NCI-H1092 treated with DMSO at 0.1 percent for 48 hours (cell line): ENCODE data around the gene VILL.

Experiments
- DNase-seq: peaks from one replicate; lab custom pipeline; 2025; lab: John Stamatoyannopoulos, UW

VILL gene

GRCh38 chr3:37990527-37990926 lies at the start of gene VILL:
VILL (plus strand) TSS chr3:37990786; CDS start chr3:37993673, 2,887 bp downstream.
- no peak for DNase-seq

- no peak for DNase-seq
Measured at GRCh38 chr3:37941608-37942508, 48.7 kb upstream of the VILL start.

- DNase-seq: no peak
Measured at GRCh38 chr3:37942646-37943045, 47.9 kb upstream of the VILL start.

- no peak for DNase-seq
Measured at GRCh38 chr3:37943126-37943525, 47.5 kb upstream of the VILL start.

GRCh38 chr3:37943631-37944314 lies 46.8 kb upstream of the VILL start:
- no peak for DNase-seq

GRCh38 chr3:37944391-37944842 lies 46.2 kb upstream of the VILL start:
- DNase-seq: no peak

- no peak for DNase-seq
Measured at GRCh38 chr3:37945156-37945806, 45.3 kb upstream of the VILL start.

- no peak for DNase-seq
Measured at GRCh38 chr3:37945807-37946530, 44.6 kb upstream of the VILL start.

- DNase-seq: no peak
Measured at GRCh38 chr3:37946531-37946889, 44.1 kb upstream of the VILL start.

- no peak for DNase-seq
Measured at GRCh38 chr3:37949866-37950265, 40.7 kb upstream of the VILL start.

GRCh38 chr3:37952564-37952963 lies 38.0 kb upstream of the VILL start:
- DNase-seq: no peak

- no peak for DNase-seq
Measured at GRCh38 chr3:37953226-37953625, 37.4 kb upstream of the VILL start.

- no peak for DNase-seq
Measured at GRCh38 chr3:37953707-37954394, 36.7 kb upstream of the VILL start.

- no peak for DNase-seq
Measured at GRCh38 chr3:37954881-37955280, 35.7 kb upstream of the VILL start.

GRCh38 chr3:37955918-37956707 lies 34.5 kb upstream of the VILL start:
- DNase-seq: no peak

GRCh38 chr3:37956723-37957538 lies 33.7 kb upstream of the VILL start:
- DNase-seq: no peak

GRCh38 chr3:37957539-37957936 lies 33.0 kb upstream of the VILL start:
- DNase-seq: no peak

GRCh38 chr3:37961622-37962431 lies 28.8 kb upstream of the VILL start:
- DNase-seq: no peak

GRCh38 chr3:37963016-37963415 lies 27.6 kb upstream of the VILL start:
- no peak for DNase-seq
